Suprapubic skin (tissue), 4 donors: Measurements from ENCODE around the gene PRKN.

Experiments used
- CTCF ChIP-seq, 2 donors: fragments of 200-600 bp in 1 of 2; fragments of 450-650 bp in 1 of 2; sonication (generic) in 1 of 2; IDR thresholded peaks; one replicate each; pipeline ENCODE4 v1.5.1; 2016 to 2019; ENCODE audit warnings: antibody characterized with exemption in 2 of 2, mild to moderate bottlenecking in 1 of 2, moderate library complexity in 1 of 2
- EP300 ChIP-seq: sonication (generic); formaldehyde crosslinking; IDR thresholded peaks from one replicate; pipeline ENCODE4 v1.6.1; 2017; ENCODE audit warnings: antibody characterized with exemption
- POLR2A ChIP-seq, 2 donors: fragments of 450-650 bp; IDR thresholded peaks; one replicate each; pipeline ENCODE4 v1.6.1; 2017; ENCODE audit warnings: antibody characterized with exemption in 2 of 2, mild to moderate bottlenecking in 2 of 2, moderate library complexity in 2 of 2
- POLR2AphosphoS5 ChIP-seq, 3 donors: sonication (generic); formaldehyde crosslinking; IDR thresholded peaks; one replicate each; pipeline ENCODE4 v1.6.1; 2017; ENCODE audit warnings: antibody characterized with exemption in 3 of 3

- TF ChIP-seq CTCF (IDR thresholded peaks at IDR 0.05) (no peak), EP300 (no peak), POLR2AphosphoS5 (IDR thresholded peaks at IDR 0.05) (no peak), POLR2A (IDR thresholded peaks at IDR 0.05) (no peak)
Observed at GRCh38 chr6:162596676-162597075, 130.9 kb downstream of the PRKN start.
